ENCODE data around the gene CNTNAP1.

GRCh38 chr17:42683407-42684034 is 1.2 kb downstream of the CNTNAP1 start:
- TF ChIP-seq, protein P1, sequence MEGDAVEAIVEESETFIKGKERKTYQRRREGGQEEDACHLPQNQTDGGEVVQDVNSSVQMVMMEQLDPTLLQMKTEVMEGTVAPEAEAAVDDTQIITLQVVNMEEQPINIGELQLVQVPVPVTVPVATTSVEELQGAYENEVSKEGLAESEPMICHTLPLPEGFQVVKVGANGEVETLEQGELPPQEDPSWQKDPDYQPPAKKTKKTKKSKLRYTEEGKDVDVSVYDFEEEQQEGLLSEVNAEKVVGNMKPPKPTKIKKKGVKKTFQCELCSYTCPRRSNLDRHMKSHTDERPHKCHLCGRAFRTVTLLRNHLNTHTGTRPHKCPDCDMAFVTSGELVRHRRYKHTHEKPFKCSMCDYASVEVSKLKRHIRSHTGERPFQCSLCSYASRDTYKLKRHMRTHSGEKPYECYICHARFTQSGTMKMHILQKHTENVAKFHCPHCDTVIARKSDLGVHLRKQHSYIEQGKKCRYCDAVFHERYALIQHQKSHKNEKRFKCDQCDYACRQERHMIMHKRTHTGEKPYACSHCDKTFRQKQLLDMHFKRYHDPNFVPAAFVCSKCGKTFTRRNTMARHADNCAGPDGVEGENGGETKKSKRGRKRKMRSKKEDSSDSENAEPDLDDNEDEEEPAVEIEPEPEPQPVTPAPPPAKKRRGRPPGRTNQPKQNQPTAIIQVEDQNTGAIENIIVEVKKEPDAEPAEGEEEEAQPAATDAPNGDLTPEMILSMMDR (IDR thresholded peaks at IDR 0.05), result no peak
- no peak for TF ChIP-seq POLR2A (IDR thresholded peaks at IDR 0.05)
